HG02870 (cell line): Measurements from ENCODE around the gene C16orf86.

Experiments
- ATAC-seq: cut with Tn5 transposase; IDR thresholded peaks from one replicate; pipeline ENCODE4 v1.9.1; 2021; ENCODE audit warnings: mild to moderate bottlenecking, moderate library complexity; ENCODE audit not compliant: unreplicated experiment

The C16orf86 gene

GRCh38 chr16:67666032-67666551, 522 bp upstream of the C16orf86 start:
- ATAC-seq, result no peak

GRCh38 chr16:67667453-67667816, 821 bp downstream of the C16orf86 start:
- ATAC-seq, result no peak

GRCh38 chr16:67667817-67668494, 1.3 kb downstream of the C16orf86 start:
- ATAC-seq, result peak; percentile 66

GRCh38 chr16:67668495-67669157, 2.0 kb downstream of the C16orf86 start:
- ATAC-seq, result no peak

GRCh38 chr16:67669499-67670101, 3.0 kb downstream of the C16orf86 start:
- no peak for ATAC-seq

- no peak for ATAC-seq
Observed at GRCh38 chr16:67672306-67672705, 5.7 kb downstream of the C16orf86 start.

GRCh38 chr16:67672739-67673662, 6.4 kb downstream of the C16orf86 start:
- ATAC-seq, result no peak

- ATAC-seq, result no peak
Observed at GRCh38 chr16:67673712-67674580, 7.3 kb downstream of the C16orf86 start.

- no peak for ATAC-seq
Observed at GRCh38 chr16:67674851-67675578, 8.4 kb downstream of the C16orf86 start.

GRCh38 chr16:67675579-67675935, 8.9 kb downstream of the C16orf86 start:
- no peak for ATAC-seq

GRCh38 chr16:67675999-67676398, 9.4 kb downstream of the C16orf86 start:
- ATAC-seq, result no peak

GRCh38 chr16:67676516-67676915, 9.9 kb downstream of the C16orf86 start:
- no peak for ATAC-seq

- no peak for ATAC-seq
Observed at GRCh38 chr16:67676939-67677338, 10.3 kb downstream of the C16orf86 start.

GRCh38 chr16:67677712-67678111, 11.1 kb downstream of the C16orf86 start:
- no peak for ATAC-seq

GRCh38 chr16:67678354-67679023, 11.9 kb downstream of the C16orf86 start:
- no peak for ATAC-seq

GRCh38 chr16:67679935-67680897, 13.6 kb downstream of the C16orf86 start:
- ATAC-seq, result no peak

GRCh38 chr16:67683767-67684166, 17.2 kb downstream of the C16orf86 start:
- no peak for ATAC-seq
